AG08395 (cell line): ENCODE measurements around the gene HOXA2.

Experiments used
- DNase-seq: peaks from one replicate; pipeline ENCODE4 v3.0.0; 2012; ENCODE audit warnings: mixed read lengths, low spot score

Gene HOXA2

GRCh38 chr7:27124902-27125689 lies 22.6 kb upstream of the HOXA2 start:
- no peak for DNase-seq

GRCh38 chr7:27124096-27124901 lies 21.8 kb upstream of the HOXA2 start:
- no peak for DNase-seq

GRCh38 chr7:27123477-27124053 lies 21.1 kb upstream of the HOXA2 start:
- DNase-seq, result no peak

GRCh38 chr7:27123007-27123476 lies 20.6 kb upstream of the HOXA2 start:
- no peak for DNase-seq

GRCh38 chr7:27122077-27122910 lies 19.8 kb upstream of the HOXA2 start:
- DNase-seq, result no peak

- DNase-seq, result no peak
Measured at GRCh38 chr7:27121684-27122076, 19.2 kb upstream of the HOXA2 start.

- DNase-seq, result no peak
Measured at GRCh38 chr7:27119412-27119911, 17.0 kb upstream of the HOXA2 start.

- DNase-seq, result no peak
Measured at GRCh38 chr7:27118580-27118979, 16.1 kb upstream of the HOXA2 start.

- no peak for DNase-seq
Measured at GRCh38 chr7:27117887-27118491, 15.5 kb upstream of the HOXA2 start.

- no peak for DNase-seq
Measured at GRCh38 chr7:27116962-27117886, 14.7 kb upstream of the HOXA2 start.

GRCh38 chr7:27116031-27116961 lies 13.8 kb upstream of the HOXA2 start:
- DNase-seq, result no peak

- no peak for DNase-seq
Measured at GRCh38 chr7:27115221-27116026, 12.9 kb upstream of the HOXA2 start.

- DNase-seq, result no peak
Measured at GRCh38 chr7:27114881-27115220, 12.4 kb upstream of the HOXA2 start.

- DNase-seq, result no peak
Measured at GRCh38 chr7:27113991-27114769, 11.7 kb upstream of the HOXA2 start.

GRCh38 chr7:27112955-27113949 lies 10.8 kb upstream of the HOXA2 start:
- no peak for DNase-seq

GRCh38 chr7:27112361-27112760 lies 9.9 kb upstream of the HOXA2 start:
- DNase-seq, result no peak
